HG03025 (cell line): ENCODE data around the gene IL21R.
A peak's percentile ranks its signal among the peaks of the same experiment; 100 is the strongest.
"Not testable (repeated sequence)": the region's sequence is repeated elsewhere in the genome, so short reads cannot be mapped to it uniquely, and the experiment has no call there.

Source experiments
- ATAC-seq: cut with Tn5 transposase; IDR thresholded peaks from one replicate; pipeline ENCODE4 v1.9.1; 2021; ENCODE audit warnings: mild to moderate bottlenecking, moderate library complexity; ENCODE audit not compliant: unreplicated experiment, low FRiP score

IL21R gene

GRCh38 chr16:27374804-27375425 lies 27.1 kb upstream of the IL21R start:
- no peak for ATAC-seq

DNA sequence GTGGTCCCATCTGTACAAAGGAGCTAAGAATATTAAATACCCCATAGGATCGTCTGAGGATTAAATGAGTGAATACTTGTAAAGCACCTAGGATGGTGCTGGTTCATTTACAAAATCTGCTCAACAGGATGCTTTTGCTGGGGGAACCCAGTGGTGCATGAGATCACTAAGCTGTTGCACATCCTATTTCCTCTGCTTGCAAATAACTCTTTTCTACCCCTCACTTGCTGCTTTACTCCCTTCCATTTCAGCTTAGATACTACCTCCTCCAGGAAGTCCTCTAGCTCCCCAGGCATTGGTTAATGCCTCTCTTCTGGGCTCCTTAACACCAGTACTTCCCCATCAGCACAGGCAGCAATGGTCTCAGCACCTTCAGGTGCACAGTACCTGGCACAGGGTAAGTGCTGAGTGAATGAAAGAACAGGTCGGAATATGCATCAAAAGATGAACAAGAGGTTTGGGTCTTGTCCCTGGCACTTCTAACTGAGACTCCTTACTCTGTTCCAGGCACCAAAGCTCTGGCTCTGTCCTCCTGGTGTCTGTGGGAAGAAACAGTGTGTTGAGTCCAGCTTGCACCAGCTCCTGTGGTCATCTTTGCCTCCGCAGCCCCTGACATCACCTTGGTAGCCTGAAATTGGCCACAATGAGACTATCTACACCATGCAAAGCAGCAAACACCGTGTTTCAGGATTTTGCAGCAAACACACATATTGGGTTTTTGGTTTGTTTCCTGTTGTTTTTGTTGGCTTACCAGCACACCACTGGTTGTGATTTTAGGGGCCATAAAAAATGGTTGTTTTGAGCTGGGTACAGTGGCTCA lies 24.1 kb upstream of the IL21R start:
- ATAC-seq, result no peak

GRCh38 chr16:27378871-27379481 lies 23.0 kb upstream of the IL21R start:
- no peak for ATAC-seq

GRCh38 chr16:27379919-27380318 lies 22.1 kb upstream of the IL21R start:
- ATAC-seq, result no peak

DNA sequence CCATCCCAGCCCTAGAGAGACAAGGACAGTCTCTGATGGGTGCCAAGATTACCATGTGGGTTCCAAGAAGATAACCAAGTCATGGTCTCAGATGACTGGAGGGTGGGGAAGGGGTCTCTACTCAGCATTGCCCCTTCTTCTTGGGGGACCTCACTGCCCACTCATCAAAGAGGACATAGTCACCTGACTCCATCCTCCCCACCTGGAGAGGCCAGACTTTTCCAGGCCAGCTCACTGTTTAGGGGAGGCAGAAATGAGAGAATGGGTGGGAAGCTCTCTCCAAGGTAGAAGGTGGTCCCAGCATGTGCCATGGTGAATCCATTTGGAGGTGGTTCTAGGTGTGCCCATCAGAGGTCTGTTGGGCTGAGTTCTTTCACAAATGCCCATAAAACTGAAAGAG lies 20.7 kb upstream of the IL21R start:
- ATAC-seq, result no peak

- no peak for ATAC-seq
These were observed 19.8 kb upstream of the IL21R start for GRCh38 chr16:27381974-27382855.

DNA sequence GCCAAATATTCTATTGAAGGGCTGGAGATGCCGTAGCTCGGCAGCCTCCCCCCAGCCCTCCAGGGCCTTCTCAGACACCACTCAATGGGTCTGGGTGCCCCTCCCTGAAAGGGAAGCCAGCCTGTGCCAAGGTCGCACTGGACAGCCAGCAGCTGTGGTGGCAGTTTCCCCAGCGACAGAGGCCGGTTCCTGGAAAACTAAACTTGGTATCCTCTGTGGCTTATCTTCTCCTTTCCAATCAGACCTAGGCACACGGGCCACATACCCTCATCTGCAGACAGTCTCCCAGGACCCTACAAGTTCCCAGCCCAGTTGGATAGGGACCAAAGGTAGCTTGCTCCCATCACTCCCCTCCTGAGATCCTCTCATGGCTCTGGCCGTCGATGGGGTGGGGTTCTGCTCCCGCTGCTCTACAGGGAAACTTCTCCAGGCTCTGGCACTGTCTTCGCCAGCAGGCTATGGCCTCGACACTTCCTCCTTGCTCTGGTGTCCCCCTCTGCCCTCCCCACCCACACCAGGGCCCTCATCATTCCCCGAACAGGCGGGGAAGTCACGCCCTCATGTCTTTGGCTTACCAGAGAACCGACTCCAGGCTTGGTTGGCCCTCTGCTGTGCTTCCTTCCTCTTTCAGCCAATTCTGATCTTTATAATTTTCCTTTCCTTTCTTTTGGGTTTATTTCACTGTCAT lies 18.3 kb upstream of the IL21R start:
- no peak for ATAC-seq

DNA sequence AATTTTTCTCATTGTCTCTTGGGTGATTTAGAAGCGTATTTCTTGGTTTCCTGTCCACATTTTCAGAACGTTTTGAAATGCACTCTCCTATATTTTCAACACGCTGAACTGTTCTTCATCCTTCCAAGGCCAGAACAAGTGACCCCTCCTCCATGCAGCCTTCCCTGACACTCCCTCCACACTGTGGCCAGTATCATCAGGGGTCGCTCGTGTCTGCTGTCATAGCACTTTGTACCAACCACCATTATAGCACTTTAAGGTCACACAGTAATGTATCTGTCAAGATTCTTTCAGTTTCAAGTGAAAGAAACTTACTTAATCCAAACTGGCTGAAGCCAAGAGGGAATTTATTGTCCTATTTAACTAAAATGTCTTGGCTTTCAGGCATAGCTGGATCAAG lies 17.5 kb upstream of the IL21R start:
- no peak for ATAC-seq

GRCh38 chr16:27385398-27385797 lies 16.6 kb upstream of the IL21R start:
- ATAC-seq, result no peak

GRCh38 chr16:27386674-27387073 lies 15.3 kb upstream of the IL21R start:
- ATAC-seq, result no peak

GRCh38 chr16:27387724-27388123 lies 14.2 kb upstream of the IL21R start:
- ATAC-seq, result no peak

DNA sequence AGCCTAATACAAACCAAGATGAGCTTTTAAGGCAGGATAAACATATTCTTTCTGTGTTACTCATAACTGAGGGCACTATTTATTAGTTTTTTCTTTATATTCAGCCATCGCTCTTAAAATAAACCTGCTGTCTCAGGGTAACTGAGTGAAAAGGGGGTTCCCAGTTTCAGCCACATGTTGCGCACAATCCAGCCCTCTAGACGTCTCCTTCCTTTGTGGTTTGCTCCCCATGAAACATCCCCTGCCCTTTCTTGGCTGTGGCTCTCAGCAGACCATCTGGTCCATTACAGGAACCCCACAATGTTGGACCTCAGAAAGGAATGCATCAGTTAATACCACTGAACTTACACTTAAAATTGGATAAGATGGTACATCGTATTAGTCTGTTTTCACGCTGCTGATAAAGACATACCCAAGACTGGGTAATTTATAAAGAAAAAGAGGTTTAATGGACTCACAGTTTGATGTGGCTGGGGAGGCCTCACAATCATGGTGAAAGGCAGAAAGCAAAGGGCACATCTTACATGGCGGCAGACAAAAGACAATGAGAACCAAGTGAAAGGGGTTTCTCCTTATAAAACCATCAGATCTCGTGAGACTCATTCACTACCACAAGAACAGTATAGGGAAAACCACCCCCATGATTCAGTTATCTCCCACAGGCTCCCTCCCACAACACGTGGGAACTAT lies 12.6 kb upstream of the IL21R start:
- peak; percentile 66 for ATAC-seq

GRCh38 chr16:27390151-27390550 lies 11.8 kb upstream of the IL21R start:
- no peak for ATAC-seq

- ATAC-seq, result no peak
These were observed 9.3 kb upstream of the IL21R start for GRCh38 chr16:27392671-27393070.

DNA sequence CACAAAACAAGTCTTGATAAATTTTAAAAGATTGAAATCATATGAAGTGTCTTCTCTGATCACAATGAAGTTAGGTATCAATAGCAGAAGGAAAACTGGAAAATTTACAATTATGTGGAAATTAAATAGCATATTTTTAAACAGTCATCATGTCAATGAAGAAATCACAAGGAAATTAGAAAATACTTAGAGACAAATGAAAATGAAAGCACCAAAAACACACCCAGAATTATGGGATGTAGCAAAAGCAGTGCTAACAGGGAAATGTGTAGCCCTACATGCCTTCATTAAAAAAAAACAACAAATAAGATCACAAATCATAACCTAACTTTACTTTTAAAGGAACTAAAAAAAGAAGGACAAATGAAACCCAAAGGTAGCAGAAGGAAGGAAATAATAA lies 7.5 kb upstream of the IL21R start:
- ATAC-seq, result no peak

DNA sequence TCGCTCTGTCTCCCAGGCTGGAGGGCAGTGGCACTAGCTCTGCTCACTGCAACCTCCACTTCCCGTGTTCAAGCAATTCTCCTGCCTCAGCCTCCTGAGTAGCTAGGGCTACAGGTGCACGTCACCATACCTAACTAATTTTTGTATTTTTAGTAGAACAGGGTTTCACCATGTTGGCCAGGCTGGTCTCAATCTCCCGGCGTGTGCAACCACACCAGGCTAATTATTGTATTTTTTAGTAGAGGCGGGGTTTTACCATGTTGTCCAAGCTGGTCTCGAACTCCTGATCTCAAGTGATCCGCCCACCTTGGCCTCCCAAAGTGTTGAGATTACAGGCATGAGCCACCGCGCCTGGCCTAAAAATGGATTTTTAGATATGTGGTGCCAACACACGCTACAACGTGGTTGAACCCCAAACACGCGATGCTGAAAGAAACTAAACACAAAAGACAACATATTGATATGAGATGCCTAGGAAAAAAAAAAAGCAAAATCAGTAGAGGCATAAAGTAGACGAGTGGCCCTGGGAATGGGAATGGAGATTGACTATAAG lies 3.6 kb upstream of the IL21R start:
- ATAC-seq, result not testable (repeated sequence)

DNA sequence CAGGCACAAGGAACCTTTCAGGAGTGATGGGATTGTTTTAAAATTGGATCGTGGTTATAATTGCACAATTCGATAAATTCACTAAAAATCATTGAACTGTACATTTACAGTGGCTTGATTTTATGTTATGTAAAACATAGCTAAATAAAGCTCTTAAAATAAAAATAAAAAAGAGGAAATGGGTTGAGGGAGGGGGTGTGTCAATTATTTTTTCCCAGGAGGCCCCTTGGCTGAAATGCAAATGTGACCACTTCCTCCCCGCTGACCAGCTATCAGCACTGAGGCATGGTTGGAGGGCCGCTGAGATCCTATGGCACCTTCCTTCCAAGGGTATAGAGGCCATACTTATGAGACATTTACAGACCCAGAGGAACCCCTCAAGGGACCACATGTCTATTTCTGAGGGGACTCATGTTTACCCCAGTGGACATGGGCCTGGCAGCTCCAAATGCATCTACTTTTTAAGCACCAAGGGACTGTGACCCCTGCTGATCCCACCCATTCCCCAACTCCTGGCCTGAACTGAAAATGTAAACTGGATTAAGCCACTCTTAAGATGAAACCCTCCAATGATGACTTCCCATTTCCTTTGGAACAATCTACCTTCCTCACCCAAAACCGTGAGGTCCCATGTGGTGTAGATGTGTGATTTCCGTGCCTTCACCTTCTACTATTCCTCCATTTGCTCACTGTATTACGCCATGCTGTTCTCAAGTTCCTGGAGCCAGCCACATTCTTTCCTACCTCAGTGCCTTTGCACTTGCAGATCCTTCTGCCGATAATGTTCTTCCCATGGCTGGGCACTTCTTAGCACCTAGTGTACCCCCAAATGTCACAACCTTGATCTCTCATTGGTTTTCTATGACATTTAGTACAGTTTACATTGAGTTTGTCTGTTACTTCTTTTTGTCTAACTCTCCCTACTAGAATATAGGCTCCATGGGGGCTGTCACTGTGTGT lies 2.8 kb upstream of the IL21R start:
- ATAC-seq, result no peak

DNA sequence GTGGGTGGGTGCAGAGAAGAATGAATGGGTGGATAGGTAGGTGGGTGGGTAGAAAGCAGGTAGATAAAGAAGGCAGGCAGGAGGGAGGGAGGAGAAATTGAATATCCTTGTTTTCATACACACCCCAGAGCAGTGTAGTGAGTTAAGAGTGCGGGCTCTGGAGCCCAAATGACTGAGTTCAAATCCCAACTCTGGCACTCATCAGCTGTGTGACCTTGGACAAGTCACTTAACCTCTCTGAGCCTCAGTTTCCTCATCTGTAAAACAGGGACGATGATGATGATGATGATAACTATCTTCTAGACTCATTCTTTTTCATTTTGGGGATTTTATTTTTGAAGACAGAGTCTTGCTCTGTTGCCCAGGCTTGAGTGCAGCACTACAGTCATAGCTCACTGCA lies 2.0 kb upstream of the IL21R start:
- no peak for ATAC-seq
